ENCODE data around the gene GLT6D1.

DNA sequence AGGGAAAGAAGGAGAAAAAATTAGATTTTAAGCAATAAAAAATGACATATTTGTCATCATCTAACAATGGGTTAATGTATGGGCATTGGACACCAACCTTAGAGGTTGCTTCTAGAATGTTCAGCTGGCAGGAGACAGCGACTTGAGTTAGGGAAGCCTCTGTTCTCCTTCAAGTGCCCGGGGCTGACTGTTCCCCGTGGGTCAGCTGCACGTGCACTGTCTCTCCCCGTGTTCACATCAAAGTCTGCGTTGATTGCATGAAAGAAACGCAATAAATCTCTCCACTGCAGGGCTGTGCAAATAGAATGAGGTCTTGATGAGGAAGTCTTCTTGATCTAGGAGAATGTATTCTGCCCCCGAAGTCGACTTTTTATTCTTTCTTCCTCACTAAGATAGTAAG, at the start of gene GLT6D1:
- TF ChIP-seq POLR2A (IDR thresholded peaks at IDR 0.05; ENCODE audit: low read length) (no peak), GATA1 (IDR thresholded peaks at IDR 0.05; ENCODE audit: low read depth, low read length) (no peak)
